ENCODE data around the gene HARS1.
"Not testable (repeated sequence)": the region's sequence is repeated elsewhere in the genome, so short reads cannot be mapped to it uniquely, and the experiment has no call there.

The HARS1 gene

DNA sequence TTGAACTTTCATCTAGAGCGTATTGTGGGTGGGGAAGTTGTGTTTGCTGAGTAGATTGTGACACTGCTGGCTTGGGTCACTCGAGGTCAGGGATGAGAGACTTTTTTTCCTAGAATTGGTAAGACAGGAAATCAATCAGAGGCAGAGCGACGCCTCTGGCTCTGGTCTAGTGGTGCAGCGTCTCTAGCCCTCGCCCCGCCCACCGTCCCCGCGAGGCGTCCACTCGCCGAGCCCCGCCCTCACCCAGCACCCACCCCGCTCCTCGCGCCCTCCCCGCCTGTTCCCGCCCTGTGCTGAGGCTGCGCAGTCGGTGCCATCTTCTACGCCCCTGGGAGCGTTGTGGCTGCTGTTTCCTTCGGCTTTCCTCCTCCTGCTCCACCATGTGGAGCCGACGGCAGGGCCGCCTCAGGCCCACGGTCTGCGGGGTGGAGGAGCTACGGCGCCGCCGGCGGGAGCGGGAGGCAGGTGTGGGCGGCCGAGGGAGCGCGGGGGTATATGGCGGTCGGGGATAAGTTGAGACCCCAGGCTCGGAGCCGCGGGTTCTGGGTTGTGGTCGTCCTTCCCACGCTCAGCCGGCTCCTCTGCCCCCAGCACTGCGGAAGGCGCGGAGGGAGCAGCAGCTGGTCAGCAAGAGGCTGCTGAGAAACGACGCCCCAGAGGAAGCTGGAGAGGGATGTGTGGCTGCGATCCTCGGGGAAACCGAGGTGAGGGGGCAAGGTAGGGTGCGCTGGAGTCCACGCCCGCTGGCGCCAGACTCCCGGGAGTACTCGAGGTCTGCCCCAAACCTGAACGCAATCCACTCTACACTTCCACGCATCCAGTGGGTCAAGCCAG, 51.8 kb downstream of the HARS1 start, which contains the start of gene TMCO6:
Gene TMCO6, plus strand, starts transcription at position 304 of the 834 bp plus-strand sequence. Its CDS starts 77 bp downstream, at position 381.
- DNase-seq (ENCODE audit: low read depth), result peak; percentile 83
- TF ChIP-seq CTCF (IDR thresholded peaks at IDR 0.05; ENCODE audit: low read depth, low read length, missing control alignments), result peak; percentile 79
- H3K4me3 ChIP-seq (ENCODE audit: low read depth, low read length), result peak within 1 kb of the TSS; percentile 92

DNA sequence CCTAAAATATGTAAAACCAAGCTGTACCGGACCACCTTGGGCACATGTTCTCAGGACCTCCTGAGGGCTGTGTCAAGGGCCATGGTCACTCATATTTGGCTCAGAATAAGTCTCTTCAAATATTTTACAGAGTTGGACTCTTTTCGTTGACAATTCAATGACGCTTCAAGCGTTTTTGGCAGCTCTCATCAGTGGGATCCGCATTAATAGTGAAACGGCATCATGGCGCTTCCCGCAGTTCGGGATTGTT, 52.3 kb downstream of the HARS1 start:
- peak overlapping the region; percentile 92 for H3K4me3 ChIP-seq (ENCODE audit: low read depth, low read length)
- not testable (repeated sequence) for DNase-seq (ENCODE audit: low read depth)

DNA sequence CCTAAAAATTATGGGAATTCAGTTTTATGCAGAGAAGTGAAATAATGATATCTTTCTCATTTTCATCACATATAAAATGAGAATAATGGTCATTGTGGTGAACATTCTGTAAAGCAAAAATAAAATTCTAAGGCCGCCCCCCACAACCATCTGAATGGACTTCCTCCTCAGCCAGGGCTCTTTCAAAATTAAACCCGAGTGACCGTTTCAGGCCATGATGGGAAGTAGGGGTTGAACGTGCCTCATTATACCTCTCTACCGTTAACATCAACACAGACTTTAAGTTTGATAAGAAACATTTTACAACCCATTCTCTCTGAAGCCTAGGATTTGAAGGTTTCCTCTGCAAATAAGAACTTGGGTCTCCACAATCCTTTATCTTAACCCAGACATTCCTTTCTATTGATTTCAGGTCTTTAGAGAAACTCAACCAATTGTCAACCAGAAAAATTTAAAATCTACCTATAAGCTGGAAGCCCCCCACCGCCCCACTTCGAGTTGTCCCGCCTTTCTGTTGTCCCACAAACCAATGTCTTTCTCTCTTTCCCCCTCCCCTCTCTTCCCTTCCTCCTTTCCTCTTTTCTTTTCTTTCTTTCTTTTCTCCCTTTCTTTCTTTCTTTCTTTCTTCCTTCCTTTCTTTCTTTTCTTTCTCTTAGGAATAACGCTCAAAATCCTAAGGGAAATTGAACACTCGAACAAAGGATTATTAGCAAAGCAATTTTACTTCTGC, 53.6 kb downstream of the HARS1 start:
- no peak overlapping the region for H3K4me3 ChIP-seq (ENCODE audit: low read depth, low read length)
- DNase-seq (ENCODE audit: low read depth), result no peak
- TF ChIP-seq CTCF (IDR thresholded peaks at IDR 0.05; ENCODE audit: low read depth, low read length, missing control alignments), result no peak

GRCh38 chr5:140635291-140636257, 55.6 kb downstream of the HARS1 start:
- H3K4me3 ChIP-seq (ENCODE audit: low read depth, low read length), result no peak overlapping the region
- TF ChIP-seq CTCF (IDR thresholded peaks at IDR 0.05; ENCODE audit: low read depth, low read length, missing control alignments), result no peak
- no peak for DNase-seq (ENCODE audit: low read depth)

DNA sequence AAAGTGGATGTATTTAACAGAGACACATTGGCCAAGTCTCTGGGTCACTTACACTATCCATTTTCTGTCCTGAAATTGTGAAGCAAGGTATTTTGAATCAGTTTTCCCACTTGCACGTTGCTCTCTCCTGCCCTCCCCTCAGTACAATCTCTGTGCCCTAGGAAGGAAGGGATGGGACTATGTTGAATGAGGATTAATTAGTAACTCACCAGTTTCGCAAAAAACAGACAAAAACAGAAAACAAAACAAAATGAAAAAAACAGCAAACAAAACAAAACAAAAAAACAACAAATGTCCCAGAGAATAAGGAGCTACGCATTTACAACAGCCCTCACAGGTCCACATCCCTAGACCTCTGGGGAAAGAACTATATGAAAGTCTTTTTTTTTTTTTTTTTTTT, 57.1 kb downstream of the HARS1 start:
- no peak for DNase-seq (ENCODE audit: low read depth)
- no peak overlapping the region for H3K4me3 ChIP-seq (ENCODE audit: low read depth, low read length)
- no peak for TF ChIP-seq CTCF (IDR thresholded peaks at IDR 0.05; ENCODE audit: low read depth, low read length, missing control alignments)

DNA sequence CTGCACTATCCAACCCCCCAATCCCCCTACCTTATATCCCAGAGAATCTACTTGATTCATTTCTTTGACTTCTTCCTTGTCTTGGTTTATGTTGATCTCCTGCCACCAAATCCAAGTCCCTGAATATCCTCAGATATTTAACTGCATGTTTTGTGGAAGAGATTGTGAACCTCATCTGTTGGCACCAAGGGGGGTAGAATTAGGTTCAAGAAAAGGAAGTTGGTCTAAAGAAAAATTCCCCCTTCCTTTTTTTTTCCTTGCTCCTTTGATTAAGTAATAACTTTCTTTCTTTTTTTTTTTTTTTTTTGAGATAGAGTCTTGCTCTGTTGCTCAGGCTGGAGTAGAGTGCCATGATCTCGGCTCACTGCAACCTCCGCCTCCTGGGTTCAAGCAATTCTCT, 57.7 kb downstream of the HARS1 start:
- TF ChIP-seq CTCF (IDR thresholded peaks at IDR 0.05; ENCODE audit: low read depth, low read length, missing control alignments), result no peak
- no peak overlapping the region for H3K4me3 ChIP-seq (ENCODE audit: low read depth, low read length)
- no peak for DNase-seq (ENCODE audit: low read depth)

GRCh38 chr5:140633021-140633471, 58.1 kb downstream of the HARS1 start, which contains the start of gene CD14:
CD14 (minus strand) TSS chr5:140633175; CDS start chr5:140633071, 104 bp downstream.
- peak within 1 kb of the TSS; percentile 56 for H3K4me3 ChIP-seq (ENCODE audit: low read depth, low read length)
- no peak for TF ChIP-seq CTCF (IDR thresholded peaks at IDR 0.05; ENCODE audit: low read depth, low read length, missing control alignments)
- DNase-seq (ENCODE audit: low read depth), result no peak
